GM19328 (cell line): ENCODE data around the gene SH3BGR.

ENCODE experiments used
- ATAC-seq: cut with Tn5 transposase; IDR thresholded peaks from one replicate; pipeline ENCODE4 v1.9.1; 2021; ENCODE audit warnings: mild to moderate bottlenecking, moderate library complexity; ENCODE audit not compliant: unreplicated experiment

SH3BGR gene

GRCh38 chr21:39454949-39455668, 3.3 kb downstream of the SH3BGR start:
- no peak for ATAC-seq

- no peak for ATAC-seq
These were observed 4.9 kb downstream of the SH3BGR start for GRCh38 chr21:39456665-39457064.

- ATAC-seq: no peak
These were observed 9.6 kb downstream of the SH3BGR start for GRCh38 chr21:39461419-39461818.

- ATAC-seq: no peak
These were observed 11.5 kb downstream of the SH3BGR start for GRCh38 chr21:39463308-39463707.

- no peak for ATAC-seq
These were observed 14.8 kb downstream of the SH3BGR start for GRCh38 chr21:39466584-39466983.

GRCh38 chr21:39467746-39468145, 16.0 kb downstream of the SH3BGR start:
- no peak for ATAC-seq

GRCh38 chr21:39468559-39468958, 16.8 kb downstream of the SH3BGR start:
- no peak for ATAC-seq

GRCh38 chr21:39471598-39471997, 19.8 kb downstream of the SH3BGR start:
- ATAC-seq: no peak

GRCh38 chr21:39472786-39473185, 21.0 kb downstream of the SH3BGR start:
- ATAC-seq: no peak

GRCh38 chr21:39474611-39475010, 22.8 kb downstream of the SH3BGR start:
- ATAC-seq: no peak

GRCh38 chr21:39479164-39479813, 27.5 kb downstream of the SH3BGR start:
- ATAC-seq: no peak

GRCh38 chr21:39479814-39480182, 28.0 kb downstream of the SH3BGR start:
- no peak for ATAC-seq

GRCh38 chr21:39480271-39480670, 28.5 kb downstream of the SH3BGR start:
- no peak for ATAC-seq

GRCh38 chr21:39481886-39482285, 30.1 kb downstream of the SH3BGR start:
- no peak for ATAC-seq

- no peak for ATAC-seq
These were observed 32.1 kb downstream of the SH3BGR start for GRCh38 chr21:39483917-39484316.

GRCh38 chr21:39484711-39485276, 33.0 kb downstream of the SH3BGR start:
- no peak for ATAC-seq

GRCh38 chr21:39489380-39489924, 37.7 kb downstream of the SH3BGR start:
- ATAC-seq: no peak

- no peak for ATAC-seq
These were observed 47.4 kb downstream of the SH3BGR start for GRCh38 chr21:39499156-39499555.

- ATAC-seq: no peak
These were observed 50.9 kb downstream of the SH3BGR start for GRCh38 chr21:39502631-39503030.

- ATAC-seq: no peak
These were observed 51.5 kb downstream of the SH3BGR start for GRCh38 chr21:39503123-39503762.

GRCh38 chr21:39504230-39504629, 52.5 kb downstream of the SH3BGR start:
- no peak for ATAC-seq

- no peak for ATAC-seq
These were observed 58.5 kb downstream of the SH3BGR start for GRCh38 chr21:39510240-39510639.
